HG03103 (cell line): ENCODE data around the gene ARL4A.
"Not testable (repeated sequence)": the region's sequence is repeated elsewhere in the genome, so short reads cannot be mapped to it uniquely, and the experiment has no call there.

Experiments
- ATAC-seq: cut with Tn5 transposase; IDR thresholded peaks from one replicate; pipeline ENCODE4 v1.9.1; 2021; ENCODE audit warnings: low read depth; ENCODE audit not compliant: unreplicated experiment

Gene ARL4A

DNA sequence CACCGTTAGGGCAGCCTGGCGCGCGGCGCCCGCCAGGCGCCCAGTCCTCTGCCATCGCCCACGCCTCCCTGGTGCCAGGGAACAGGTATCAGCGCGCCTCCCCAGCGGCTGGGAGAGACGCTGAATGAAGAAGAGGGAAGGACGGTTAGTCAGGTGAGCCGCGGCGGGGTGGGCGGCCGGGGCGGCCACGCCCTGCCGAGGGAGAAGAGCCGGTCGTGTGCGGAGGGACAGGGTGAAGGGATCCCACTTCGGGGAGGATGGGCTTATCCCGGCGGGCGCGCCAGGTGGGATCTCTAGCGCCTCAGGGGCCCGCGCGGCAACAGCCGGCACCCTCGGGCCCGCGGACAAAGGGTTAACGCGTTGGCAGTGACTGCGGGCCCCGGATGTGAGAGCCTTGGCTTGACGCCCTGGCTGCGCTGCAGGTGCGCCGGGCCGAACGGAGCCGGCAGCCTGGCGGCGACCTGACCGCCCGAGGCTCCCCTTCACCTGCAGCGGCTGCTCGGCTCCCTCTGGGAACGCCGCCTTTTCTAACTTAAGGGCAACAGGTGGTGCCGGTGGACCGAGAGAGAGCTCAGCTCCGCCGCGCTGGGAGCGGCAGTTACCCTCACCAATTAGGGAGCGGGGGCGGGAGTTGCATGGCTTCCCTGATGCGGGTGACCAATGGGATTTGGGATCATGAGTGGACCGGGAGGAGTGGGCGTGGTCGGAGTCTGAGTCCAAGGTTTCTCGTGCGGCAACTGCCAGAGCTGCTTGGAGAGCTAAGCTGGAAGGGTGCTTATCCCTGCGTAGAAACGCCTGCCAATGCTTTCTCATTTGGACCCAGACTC, at the start of gene ARL4A:
TSS of gene ARL4A (plus strand) at position 743 of the 827 bp plus-strand sequence. CDS start 622 bp downstream, outside the sequence.
- ATAC-seq, result peak; percentile 76

DNA sequence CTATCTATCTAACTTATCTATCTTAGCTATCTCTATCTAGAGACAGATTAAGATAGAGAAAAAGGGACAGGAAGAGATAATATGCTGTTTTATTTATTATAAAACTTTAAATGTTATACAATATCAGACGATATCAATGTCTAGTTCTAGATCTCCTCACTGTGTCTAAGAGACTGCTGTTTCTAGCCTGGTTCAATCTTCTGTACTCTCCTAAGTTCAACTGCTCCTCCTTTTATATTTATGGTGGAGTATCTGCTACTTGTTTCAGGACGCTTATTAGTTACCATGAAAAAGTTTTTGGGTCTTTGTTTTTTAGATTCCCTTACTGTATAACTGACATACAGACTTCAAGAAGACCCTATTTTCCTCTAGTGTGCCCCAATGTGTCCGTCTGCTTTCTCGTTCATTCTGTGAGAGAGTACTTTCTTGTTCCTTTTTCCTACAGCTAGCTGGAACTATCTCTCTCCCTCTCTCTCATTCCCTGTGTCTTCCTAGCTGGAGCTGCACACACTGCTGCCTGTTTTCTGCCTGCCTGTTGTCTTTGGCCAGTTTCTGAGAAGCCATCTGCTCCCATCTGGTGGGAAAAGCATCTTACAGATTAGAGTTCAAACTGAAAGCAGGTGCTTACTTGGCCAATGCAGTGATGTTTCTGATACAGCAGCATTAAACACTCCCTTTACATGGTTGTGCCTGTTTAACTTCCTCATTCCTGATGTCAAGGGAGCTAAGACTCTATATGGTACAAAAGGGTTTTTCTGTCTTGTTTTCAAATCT, 49.4 kb upstream of the ARL4A start:
- no peak for ATAC-seq

- no peak for ATAC-seq
These were observed 48.5 kb upstream of the ARL4A start for GRCh38 chr7:12638851-12639456.

DNA sequence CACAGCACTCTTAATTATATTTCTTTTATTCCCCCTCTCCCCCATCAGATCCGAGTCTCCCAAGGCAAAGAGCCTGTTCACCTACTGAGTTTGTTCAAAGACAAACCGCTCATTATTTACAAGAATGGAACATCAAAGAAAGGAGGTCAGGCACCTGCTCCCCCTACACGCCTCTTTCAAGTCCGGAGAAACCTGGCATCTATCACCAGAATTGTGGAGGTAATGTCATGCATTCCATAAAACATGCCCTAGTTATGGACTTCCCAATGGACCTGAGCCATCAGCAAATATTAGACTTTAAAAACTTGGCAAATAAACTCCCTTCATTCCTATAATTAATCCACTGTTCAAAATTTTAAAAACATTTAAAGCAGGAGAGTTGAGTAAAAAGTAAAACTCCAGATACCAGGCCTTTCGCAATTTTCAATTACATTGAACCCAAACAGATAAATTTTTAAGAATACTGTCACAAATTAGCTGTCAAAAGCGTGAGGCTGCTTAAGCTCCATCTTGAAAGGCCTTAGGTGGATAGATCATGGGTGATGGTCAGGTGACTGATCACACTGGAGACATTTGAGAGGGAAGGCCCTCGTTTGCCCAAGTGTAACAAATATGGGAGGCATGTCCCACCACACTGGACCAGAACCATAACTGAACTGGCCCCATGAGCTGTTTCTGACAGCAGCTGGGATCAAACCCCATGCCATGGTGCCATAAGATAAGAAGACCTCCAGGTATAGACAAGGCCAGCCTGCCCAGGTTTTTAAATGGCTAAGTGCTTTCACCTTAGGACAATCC, 46.9 kb upstream of the ARL4A start:
- no peak for ATAC-seq

GRCh38 chr7:12641196-12641595, 46.2 kb upstream of the ARL4A start:
- ATAC-seq, result no peak

DNA sequence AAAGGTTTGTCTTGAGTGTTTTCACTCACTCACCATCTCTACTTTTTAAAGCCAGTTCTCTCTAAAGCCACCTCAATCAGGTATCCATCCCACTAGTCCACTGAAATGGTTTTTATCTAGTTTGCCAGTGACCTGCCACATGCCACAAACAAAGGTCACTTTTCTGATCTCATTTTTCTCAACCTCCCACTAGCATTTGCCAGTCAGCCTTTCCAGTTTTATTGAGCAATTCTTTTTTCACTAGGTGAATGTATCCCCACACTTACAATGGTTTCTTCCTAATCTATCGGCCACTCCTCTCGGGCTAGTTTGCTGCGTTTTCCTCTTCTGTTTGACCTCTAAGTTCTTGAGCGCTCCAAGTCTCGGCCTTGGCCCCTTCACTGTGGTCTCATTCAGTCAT, 44.9 kb upstream of the ARL4A start:
- no peak for ATAC-seq

DNA sequence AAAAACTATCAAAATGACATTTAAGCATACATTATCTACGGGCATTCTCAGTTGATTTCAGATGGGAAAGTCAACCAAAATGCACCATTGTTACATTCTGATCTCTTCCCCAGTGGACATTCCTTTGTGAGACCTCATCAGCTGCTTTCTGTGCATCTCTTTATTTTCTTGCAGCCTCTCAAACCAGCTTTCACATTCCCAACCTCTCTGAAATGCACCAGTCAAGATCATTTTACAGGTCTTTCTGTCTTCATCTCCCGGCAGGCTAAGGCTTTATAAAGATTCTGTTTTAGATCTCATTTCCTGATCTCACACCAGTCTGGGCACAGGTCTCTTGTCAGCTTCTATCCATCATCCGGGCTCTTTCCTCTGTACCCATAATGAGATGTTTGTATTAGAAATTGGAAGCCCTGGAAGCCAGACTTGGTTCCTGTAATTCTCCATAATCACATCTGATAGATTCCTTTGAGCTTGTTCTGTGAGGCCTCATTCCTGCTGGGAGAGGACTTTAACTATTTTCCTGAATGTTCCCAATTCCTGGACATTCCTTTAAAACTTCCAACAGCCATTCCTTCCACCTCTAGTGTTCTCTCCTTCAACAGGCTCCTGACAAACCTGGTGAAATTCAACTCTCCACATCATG, 44.3 kb upstream of the ARL4A start:
- no peak for ATAC-seq

GRCh38 chr7:12643644-12644043, 43.8 kb upstream of the ARL4A start:
- ATAC-seq, result no peak

GRCh38 chr7:12645212-12645611, 42.2 kb upstream of the ARL4A start:
- ATAC-seq, result not testable (repeated sequence)

DNA sequence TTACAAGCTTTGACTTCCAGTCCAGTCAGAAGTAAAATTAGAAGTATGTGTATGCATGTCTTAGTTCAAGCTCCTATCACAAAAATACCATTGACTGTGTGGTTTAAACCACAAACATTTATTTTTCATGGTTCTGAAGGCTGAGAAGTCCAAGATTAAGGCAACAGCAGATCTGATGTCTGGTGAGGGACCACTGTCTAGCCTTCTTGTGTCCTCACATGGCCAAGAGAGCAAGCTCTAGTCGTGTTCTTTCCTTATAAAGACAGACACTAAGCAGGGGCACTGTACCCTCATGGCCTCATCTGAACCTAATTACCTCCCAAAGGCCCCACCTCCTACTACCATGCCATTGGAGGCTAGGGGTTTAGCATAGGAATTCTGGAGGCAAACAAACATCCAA, 41.3 kb upstream of the ARL4A start:
- ATAC-seq, result no peak

GRCh38 chr7:12647364-12648219, 39.8 kb upstream of the ARL4A start:
- no peak for ATAC-seq

DNA sequence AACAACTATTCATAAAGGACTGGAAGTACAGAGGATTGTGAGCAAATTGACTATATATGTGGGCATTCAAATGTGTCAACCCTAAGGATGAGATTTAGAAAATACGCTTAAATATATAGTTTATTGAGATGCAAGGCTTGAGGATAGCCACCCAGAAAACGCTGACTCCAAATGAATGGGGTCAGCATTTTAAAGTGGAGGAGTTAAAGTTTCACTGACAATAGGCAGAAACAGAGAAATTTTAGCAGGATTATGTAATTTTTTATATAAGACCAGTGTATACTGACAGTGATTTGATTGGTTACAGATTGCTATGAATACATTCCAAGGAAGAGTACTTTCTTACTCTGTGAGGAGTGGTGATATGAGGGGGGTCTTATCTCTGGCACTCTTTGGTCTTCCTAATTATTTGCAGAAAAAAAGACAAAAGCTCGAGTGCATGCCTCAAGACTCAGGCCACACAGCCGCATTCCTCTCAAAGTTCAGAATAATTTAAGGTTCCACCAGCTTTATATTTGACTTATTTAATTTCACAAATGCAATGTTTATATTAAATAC, 38.6 kb upstream of the ARL4A start:
- no peak for ATAC-seq

- ATAC-seq, result no peak
These were observed 38.1 kb upstream of the ARL4A start for GRCh38 chr7:12649348-12649747.

DNA sequence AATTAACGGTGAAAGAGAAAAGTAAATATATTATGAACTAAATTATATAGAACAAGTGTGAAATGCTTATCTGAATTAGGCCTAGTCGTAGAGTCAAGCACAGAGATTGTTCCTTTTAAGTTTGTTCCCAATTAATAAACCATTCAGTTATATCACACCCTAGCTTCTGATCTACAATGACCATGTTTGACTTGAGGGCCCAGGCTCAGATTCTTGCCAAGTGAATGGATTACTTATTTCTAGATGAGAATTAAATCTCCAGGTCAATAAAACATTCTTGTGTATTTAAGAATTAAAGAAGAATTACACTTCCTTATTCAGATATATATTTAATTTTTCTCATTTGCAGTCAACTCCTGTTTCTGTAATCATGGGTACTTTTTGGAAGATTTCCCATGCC, 37.4 kb upstream of the ARL4A start:
- no peak for ATAC-seq

- ATAC-seq, result no peak
These were observed 34.3 kb upstream of the ARL4A start for GRCh38 chr7:12653110-12653509.

GRCh38 chr7:12653518-12653917, 33.9 kb upstream of the ARL4A start:
- no peak for ATAC-seq

GRCh38 chr7:12655161-12655560, 32.3 kb upstream of the ARL4A start:
- no peak for ATAC-seq

DNA sequence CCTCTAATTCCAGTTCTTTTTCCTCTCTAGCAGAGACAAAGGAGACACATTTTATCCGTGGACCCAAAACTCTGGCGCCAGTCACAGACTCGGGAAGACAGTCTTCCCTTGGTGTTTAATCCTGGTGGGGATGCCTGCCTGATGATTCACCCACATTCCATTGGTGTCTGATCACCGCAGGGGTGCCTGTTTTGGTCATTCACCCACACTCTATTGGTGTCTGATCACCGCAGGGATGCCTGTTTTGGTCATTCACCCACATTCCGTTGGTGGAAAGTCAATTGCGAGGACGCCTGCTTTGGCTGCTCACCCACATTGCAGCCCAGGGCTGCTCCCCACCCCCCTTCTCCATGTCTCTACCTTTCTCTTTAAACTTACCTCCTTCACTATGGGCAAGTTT, 27.0 kb upstream of the ARL4A start:
- ATAC-seq, result not testable (repeated sequence)

GRCh38 chr7:12660986-12661385, 26.4 kb upstream of the ARL4A start:
- ATAC-seq, result not testable (repeated sequence)
